Activated CD4-positive, alpha-beta T cell treated with anti-CD3 and anti-CD28 coated beads, Interleukin-2, amount 50 U/mL, for 4 hours (primary cell): ENCODE data around the gene ZNF66.
A peak's percentile ranks its signal among the peaks of the same experiment; 100 is the strongest.
"Not testable (repeated sequence)": the region's sequence is repeated elsewhere in the genome, so short reads cannot be mapped to it uniquely, and the experiment has no call there.

Source experiments
- DNase-seq, 2 experiments: peaks; one replicate each; pipeline ENCODE4 v3.0.0-alpha.2; 2020

Gene ZNF66

DNA sequence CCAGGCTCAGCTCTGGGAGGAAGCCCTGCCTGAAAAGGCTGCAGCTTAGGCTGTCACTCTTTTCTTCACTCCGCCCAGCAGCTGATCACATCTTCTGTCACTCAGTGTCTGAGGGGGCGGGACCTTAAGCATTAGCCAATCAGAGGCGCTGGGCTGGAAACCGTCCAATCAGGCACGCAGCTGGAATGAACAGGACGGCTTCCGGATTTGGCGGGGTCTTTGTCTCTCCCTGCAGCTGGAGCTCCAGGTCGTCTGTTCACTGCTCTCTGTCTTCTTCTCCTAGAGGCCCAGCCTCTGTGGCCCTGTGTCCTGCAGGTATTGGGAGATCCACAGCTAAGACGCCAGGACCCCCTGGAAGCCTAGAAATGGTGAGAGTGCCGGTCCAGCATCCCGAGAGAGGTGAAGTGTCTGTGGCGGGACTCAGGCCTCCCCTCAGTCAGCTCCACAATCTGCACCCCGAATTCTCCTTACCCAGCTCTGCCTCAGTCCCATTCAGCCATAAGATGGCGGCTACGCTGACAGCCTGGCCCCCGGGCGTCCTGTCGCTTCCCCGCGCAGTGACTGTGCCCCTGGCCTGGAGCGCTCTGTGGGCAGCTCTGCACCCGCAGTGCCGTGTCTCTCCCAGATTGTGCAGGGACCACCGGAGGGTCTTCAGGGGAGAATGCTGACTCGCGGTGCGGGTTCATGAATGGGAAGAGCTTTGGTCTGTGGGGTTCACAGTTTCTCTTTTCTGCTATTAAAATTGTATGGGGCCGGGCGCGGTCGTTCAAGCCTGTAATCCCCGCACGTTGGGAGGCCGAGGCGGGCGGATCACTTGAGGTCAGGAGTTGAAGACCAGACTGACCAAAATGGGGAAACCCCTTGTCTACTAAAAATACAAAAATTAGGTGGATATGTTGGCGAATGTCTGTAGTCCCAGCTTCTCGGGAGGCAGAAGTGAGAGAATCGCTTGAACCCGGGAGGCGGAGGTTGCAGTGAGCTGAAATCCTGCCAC, at the start of gene ZNF66:
TSS of gene ZNF66 (plus strand) at position 222 of the 994 bp plus-strand sequence. CDS start at position 366, 144 bp downstream.
- DNase-seq, result peak; percentile 93 to 94

DNA sequence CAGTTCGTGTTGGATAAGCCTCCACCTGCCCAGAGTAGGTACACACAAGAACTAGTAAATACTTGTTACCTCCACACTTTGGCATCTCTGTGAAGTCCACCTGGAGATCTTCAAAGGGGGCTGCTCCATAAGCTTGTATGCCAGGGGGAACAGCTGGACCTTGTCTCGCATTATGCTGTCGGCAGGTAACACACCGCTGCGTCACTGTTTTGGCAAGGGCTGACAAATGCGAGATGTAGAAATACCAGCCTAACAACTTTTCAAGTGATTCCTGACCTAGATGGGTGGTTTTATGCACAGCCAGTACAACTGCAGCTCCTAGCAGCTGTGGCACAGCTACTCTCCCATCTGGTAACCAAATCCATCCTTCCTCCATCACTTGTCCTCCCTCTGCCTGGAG, 25.9 kb upstream of the ZNF66 start:
- not testable (repeated sequence) for DNase-seq

DNA sequence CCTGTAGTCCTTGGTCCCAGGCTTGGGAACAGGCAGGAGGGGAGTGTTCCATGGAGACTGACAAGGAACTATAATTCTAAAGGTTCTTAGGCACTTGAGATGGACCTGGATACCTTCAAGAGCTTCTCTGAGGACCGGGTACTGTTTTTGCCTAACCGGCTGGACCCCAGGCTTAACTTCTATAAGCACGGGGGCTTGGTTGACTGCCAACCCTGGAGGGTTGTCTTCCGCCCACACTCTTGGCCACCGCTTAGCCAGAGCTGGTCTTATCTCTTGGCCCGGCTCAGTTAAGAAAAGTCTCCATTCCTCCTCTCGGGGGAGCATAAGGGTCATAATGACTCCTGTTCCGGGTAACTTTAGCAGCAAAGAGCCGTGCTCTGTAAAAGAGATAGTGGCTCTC, 23.8 kb upstream of the ZNF66 start:
- DNase-seq, result not testable (repeated sequence)

DNA sequence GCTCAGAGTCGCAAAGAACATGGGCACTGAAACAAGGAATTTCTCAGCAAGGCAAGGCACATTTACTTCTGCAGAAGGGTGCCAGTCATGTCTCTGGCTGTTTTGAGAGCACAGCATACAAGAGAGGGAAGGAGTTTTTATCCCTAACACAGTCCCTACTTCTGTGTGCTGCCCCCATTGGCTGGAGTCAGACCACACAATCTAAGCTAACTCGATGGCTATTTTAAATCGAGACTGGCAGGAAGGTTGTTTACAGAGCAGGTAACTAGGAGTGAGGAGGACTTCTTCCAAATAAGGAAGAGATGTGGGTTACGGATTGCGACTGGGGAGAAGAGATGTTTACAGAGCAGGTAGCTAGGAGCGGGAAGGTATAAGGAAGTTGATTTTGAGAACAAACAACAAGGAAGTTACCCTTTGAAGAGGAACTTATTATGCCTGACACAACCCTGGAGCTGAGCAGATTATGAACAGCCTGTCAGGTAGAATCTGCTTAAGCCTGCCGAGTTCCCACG, 6.8 kb upstream of the ZNF66 start:
- DNase-seq, result not testable (repeated sequence)

DNA sequence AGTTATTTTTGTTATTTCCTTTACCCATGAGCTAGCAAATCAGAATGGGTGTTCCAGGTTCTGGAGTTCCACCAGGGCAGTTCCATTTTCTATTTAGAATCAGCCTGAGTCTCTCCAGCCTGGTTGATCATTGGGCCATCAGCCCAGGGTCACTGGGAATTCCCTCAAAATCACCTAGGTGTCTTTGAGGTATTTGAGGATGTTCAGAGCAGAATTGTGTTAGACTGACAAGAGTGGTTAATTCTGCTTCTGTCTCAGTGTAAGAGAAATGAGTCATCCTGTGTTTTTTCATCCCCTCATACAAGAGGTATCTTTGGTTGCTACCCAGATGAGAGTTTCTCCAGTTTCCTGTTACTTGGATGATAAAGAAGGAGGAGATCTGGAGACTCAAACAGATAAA, 11.7 kb downstream of the ZNF66 start:
- no peak for DNase-seq

DNA sequence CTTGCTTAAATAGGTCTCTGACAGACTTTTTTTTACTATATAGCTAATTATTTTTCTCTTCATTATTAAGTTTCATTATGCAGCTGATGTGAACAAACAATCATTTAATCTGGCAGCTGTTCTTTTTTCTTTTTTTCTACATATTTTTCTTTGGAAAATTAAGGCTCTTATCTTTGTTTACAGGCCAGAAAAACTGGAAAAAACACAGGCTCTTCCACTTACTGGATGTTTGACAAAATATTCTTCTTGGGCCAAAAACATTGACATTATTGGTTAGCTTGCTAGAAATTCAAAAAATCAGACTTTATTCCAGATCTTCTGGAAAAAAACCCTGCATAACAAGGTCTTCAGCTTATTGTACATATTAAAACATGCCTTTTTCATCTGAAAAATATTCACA, 15.7 kb downstream of the ZNF66 start:
- no peak for DNase-seq

DNA sequence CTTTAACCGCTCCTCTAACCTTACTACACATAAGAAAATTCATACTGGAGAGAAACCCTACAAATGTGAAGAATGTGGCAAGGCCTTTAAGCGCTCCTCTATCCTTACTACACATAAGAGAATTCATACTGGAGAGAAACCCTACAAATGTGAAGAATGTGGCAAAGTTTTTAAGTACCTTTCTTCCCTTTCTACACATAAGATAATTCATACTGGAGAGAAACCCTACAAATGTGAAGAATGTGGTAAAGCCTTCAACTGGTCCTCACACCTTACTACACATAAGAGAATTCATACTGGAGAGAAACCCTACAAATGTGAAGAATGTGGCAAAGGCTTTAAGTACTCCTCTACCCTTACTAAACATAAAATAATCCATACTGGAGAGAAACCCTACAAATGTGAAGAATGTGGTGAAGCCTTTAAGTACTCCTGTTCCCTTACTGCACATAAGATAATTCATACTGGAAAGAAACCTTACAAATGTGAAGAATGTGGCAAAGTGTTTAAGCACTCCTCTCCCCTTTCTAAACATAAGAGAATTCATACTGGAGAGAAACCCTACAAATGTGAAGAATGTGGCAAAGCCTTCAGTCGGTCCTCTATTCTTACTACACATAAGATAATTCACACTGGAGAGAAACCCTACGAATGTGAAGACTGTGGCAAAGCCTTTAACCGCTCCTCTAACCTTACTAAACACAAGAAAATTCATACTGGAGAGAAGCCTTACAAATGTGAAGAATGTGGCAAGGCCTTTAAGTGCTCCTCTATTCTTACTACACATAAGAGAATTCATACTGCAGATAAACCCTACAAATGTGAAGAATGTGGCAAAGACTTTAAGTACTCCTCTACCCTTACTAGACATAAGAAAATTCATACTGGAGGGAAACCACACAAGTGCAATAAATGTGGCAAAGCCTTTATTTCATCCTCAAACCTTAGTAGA, 30.5 kb downstream of the ZNF66 start:
- not testable (repeated sequence) for DNase-seq

DNA sequence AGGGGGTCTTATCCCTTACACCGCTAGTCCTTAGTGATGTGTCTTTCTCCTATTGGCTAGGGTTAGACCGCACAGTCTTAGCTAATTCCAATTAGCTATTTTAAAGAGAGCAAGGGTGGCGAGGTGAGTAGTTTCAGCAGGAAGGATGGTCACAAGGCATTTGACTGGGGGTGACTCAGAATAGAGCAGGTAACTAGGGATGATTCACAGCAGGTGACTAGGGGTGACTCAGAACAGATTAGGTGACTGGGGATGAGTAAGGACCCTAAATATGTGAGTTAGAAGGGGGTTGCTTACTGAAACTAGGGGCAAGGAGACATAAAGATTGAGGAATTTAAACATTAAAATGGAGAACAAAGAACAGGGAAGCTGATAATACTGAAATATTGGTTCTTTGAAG, 64.3 kb downstream of the ZNF66 start:
- DNase-seq, result no peak
